Measurements from ENCODE around the gene TSPAN10. TPM values are rescaled to one million over a fixed set of nuclear protein-coding genes. Genes with fewer than 3 reads are reported as not detected.

The TSPAN10 gene
- total and polyA plus RNA-seq, 2 of the 8 experiments (the other 6 are each of a cell fraction or from before 2014, with no cell fraction given): 0.99 to 1.1 TPM

DNA sequence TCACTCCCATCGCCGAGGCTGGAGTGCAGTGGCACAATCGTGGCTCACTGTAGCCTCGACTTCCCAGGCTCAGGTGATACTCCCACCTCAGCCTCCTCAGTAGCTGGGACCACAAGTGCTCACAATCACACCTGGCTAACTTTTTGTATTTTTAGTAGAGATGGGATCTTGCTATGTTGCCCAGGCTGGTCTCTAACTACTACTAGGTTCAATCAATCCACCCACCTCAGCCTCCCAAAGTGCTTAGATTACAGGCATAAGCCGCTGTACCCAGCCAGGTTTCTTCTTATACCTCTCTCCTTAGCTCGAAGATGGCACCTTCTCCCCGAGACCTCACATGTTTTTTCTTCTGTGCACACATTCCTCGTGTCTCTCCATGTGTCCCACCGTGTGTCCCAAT lies 3.0 kb downstream of the TSPAN10 start (continued):
- TF ChIP-seq TCF12 (IDR thresholded peaks at IDR 0.05; ENCODE audit: low read depth, low read length) (no peak), JUND (IDR thresholded peaks at IDR 0.05; ENCODE audit: low read length) (no peak), RXRA (IDR thresholded peaks at IDR 0.05; ENCODE audit: insufficient read depth, low read depth, low read length) (no peak)

Measured in H1 (cell line).